NK-92 treated with Interleukin-12 subunit alpha and Interleukin-12 subunit beta, amount 100 ng/mL, for 24 hours (cell line): ENCODE data around the gene SCUBE1.

Source experiments
- DNase-seq: peaks from one replicate; lab custom pipeline; 2025; lab: John Stamatoyannopoulos, UW

The SCUBE1 gene

GRCh38 chr22:43326331-43327156 is 16.6 kb downstream of the SCUBE1 start:
- no peak for DNase-seq

GRCh38 chr22:43325176-43325575 is 18.0 kb downstream of the SCUBE1 start:
- no peak for DNase-seq

- DNase-seq, result no peak
These were observed 21.9 kb downstream of the SCUBE1 start for GRCh38 chr22:43320943-43321900.

- DNase-seq, result no peak
These were observed 23.3 kb downstream of the SCUBE1 start for GRCh38 chr22:43319661-43320486.

- DNase-seq, result no peak
These were observed 25.9 kb downstream of the SCUBE1 start for GRCh38 chr22:43317239-43317638.

- no peak for DNase-seq
These were observed 27.4 kb downstream of the SCUBE1 start for GRCh38 chr22:43315687-43316217.

- no peak for DNase-seq
These were observed 28.6 kb downstream of the SCUBE1 start for GRCh38 chr22:43314611-43315010.

- DNase-seq, result no peak
These were observed 29.2 kb downstream of the SCUBE1 start for GRCh38 chr22:43313890-43314474.

- DNase-seq, result no peak
These were observed 29.8 kb downstream of the SCUBE1 start for GRCh38 chr22:43313244-43313889.

GRCh38 chr22:43312608-43313007 is 30.6 kb downstream of the SCUBE1 start:
- DNase-seq, result no peak

- DNase-seq, result no peak
These were observed 32.4 kb downstream of the SCUBE1 start for GRCh38 chr22:43310798-43311197.

- DNase-seq, result no peak
These were observed 32.9 kb downstream of the SCUBE1 start for GRCh38 chr22:43310311-43310710.

GRCh38 chr22:43308836-43309235 is 34.3 kb downstream of the SCUBE1 start:
- DNase-seq, result no peak

- DNase-seq, result no peak
These were observed 34.9 kb downstream of the SCUBE1 start for GRCh38 chr22:43308060-43308830.

- DNase-seq, result no peak
These were observed 37.4 kb downstream of the SCUBE1 start for GRCh38 chr22:43305806-43306205.

GRCh38 chr22:43304831-43305590 is 38.2 kb downstream of the SCUBE1 start:
- DNase-seq, result no peak

- DNase-seq, result no peak
These were observed 39.4 kb downstream of the SCUBE1 start for GRCh38 chr22:43303751-43304150.

- no peak for DNase-seq
These were observed 40.0 kb downstream of the SCUBE1 start for GRCh38 chr22:43303166-43303565.

GRCh38 chr22:43302531-43303041 is 40.6 kb downstream of the SCUBE1 start:
- DNase-seq, result no peak
